GM19043 (cell line): Measurements from ENCODE around the gene GOLGA1.

Source experiments
- ATAC-seq: cut with Tn5 transposase; IDR thresholded peaks from one replicate; pipeline ENCODE4 v1.9.1; 2021; ENCODE audit warnings: low read depth; ENCODE audit not compliant: unreplicated experiment

Gene GOLGA1

GRCh38 chr9:124886866-124887492 is 53.9 kb downstream of the GOLGA1 start:
- ATAC-seq: no peak

GRCh38 chr9:124886461-124886860 is 54.4 kb downstream of the GOLGA1 start:
- ATAC-seq: no peak

- ATAC-seq: no peak
Measured at GRCh38 chr9:124885551-124885950, 55.3 kb downstream of the GOLGA1 start.

GRCh38 chr9:124884376-124884775 is 56.5 kb downstream of the GOLGA1 start:
- no peak for ATAC-seq

GRCh38 chr9:124882231-124882630 is 58.7 kb downstream of the GOLGA1 start:
- ATAC-seq: no peak

- no peak for ATAC-seq
Measured at GRCh38 chr9:124881138-124881743, 59.6 kb downstream of the GOLGA1 start.

- no peak for ATAC-seq
Measured at GRCh38 chr9:124880501-124880900, 60.4 kb downstream of the GOLGA1 start.

- ATAC-seq: no peak
Measured at GRCh38 chr9:124879226-124879625, 61.7 kb downstream of the GOLGA1 start.

GRCh38 chr9:124878518-124878917 is 62.4 kb downstream of the GOLGA1 start:
- ATAC-seq: no peak

GRCh38 chr9:124878021-124878420 is 62.9 kb downstream of the GOLGA1 start:
- ATAC-seq: no peak

- no peak for ATAC-seq
Measured at GRCh38 chr9:124877021-124877782, 63.7 kb downstream of the GOLGA1 start.

GRCh38 chr9:124875501-124875900 is 65.4 kb downstream of the GOLGA1 start:
- no peak for ATAC-seq

- ATAC-seq: no peak
Measured at GRCh38 chr9:124873664-124874063, 67.2 kb downstream of the GOLGA1 start.

- no peak for ATAC-seq
Measured at GRCh38 chr9:124871156-124871561, 69.7 kb downstream of the GOLGA1 start.

- ATAC-seq: no peak
Measured at GRCh38 chr9:124870723-124871122, 70.2 kb downstream of the GOLGA1 start.

GRCh38 chr9:124869986-124870560 is 70.8 kb downstream of the GOLGA1 start:
- ATAC-seq: peak; percentile 42

GRCh38 chr9:124869466-124869985 is 71.4 kb downstream of the GOLGA1 start:
- ATAC-seq: no peak

- peak; percentile 65 for ATAC-seq
Measured at GRCh38 chr9:124868511-124869465, 72.1 kb downstream of the GOLGA1 start.

- ATAC-seq: no peak
Measured at GRCh38 chr9:124863371-124863871, 77.5 kb downstream of the GOLGA1 start.
